ENCODE results near the gene POLQ. TPM values are rescaled to one million over a fixed set of nuclear protein-coding genes. Genes with fewer than 3 reads are reported as not detected.

Gene POLQ
- total and polyA plus RNA-seq, 2 donors (not counting 3 experiments of a cell fraction or from before 2014, with no cell fraction given) = 1.8 to 10.8 TPM

GRCh38 chr3:121493431-121493830 is 52.4 kb downstream of the POLQ start:
- FAIRE-seq = no peak
- no peak overlapping the region for H3K9ac ChIP-seq (replicated peaks; ENCODE audit: extremely low read depth, insufficient read depth, low read length)
- H3K9me1 ChIP-seq (replicated peaks; ENCODE audit: control insufficient read depth, extremely low read depth, insufficient read depth, low read length) = no peaks in the 10 kb centered on the region
- H3K9me3 ChIP-seq (replicated peaks; ENCODE audit: control insufficient read depth, insufficient read depth, low read length) = no peaks in the 10 kb centered on the region
- H3K27ac ChIP-seq (ENCODE audit: insufficient read depth, low read depth, low read length) = no peak overlapping the region
- dilution Hi-C loops (cut with MboI; ENCODE audit: extremely low pct_ligation_motif_present, low sequenced_read_pairs) = no loop called here
- POLR2A ChIA-PET = no interaction called here
- H2AFZ ChIP-seq (ENCODE audit: low read depth, low read length) = no peak overlapping the region
- intact Hi-C loops (cut with micrococcal nuclease) = no loop called here
- no peak for DNase-seq (ENCODE audit: low read depth, low spot score)
- no peaks in the 10 kb centered on the region for H4K20me1 ChIP-seq (replicated peaks; ENCODE audit: control insufficient read depth, extremely low read depth, insufficient read depth, low read length)
- CTCF ChIA-PET = no interaction called here
- H3K4me3 ChIP-seq (replicated peaks in 1 of 3; ENCODE audit: insufficient read depth in 1 of 3, low read depth in 1 of 3, low read length in 3 of 3) = no peak overlapping the region
- H3K27me3 ChIP-seq (ENCODE audit: control insufficient read depth in 2 of 2, insufficient read depth in 2 of 2, low read length in 2 of 2) = no peaks in the 10 kb centered on the region
- peaks cover 0 to 2% of the 10 kb centered on the region in 2 experiments for H3K36me3 ChIP-seq (ENCODE audit: control insufficient read depth in 2 of 2, extremely low read depth in 1 of 2, insufficient read depth in 2 of 2, low read length in 2 of 2)
- TF ChIP-seq FOS (IDR thresholded peaks at IDR 0.05; ENCODE audit: borderline replicate concordance, insufficient read depth, low read length) (no peak), EZH2 (IDR thresholded peaks at IDR 0.05; ENCODE audit: borderline replicate concordance, low read depth, low read length, severe bottlenecking) (no peak), MYC (IDR thresholded peaks at IDR 0.05; ENCODE audit: low read depth, low read length) (no peak)
- no TSS peak for BruUV-seq (replicated peaks)
- no peaks in the 10 kb centered on the region for H3K4me1 ChIP-seq (ENCODE audit: control insufficient read depth, extremely low read depth, insufficient read depth, low read length)
- no peaks in the 10 kb centered on the region for H3K79me2 ChIP-seq (ENCODE audit: control insufficient read depth, insufficient read depth, low read length)
- H3K4me2 ChIP-seq (ENCODE audit: insufficient read depth, low read length) = no peak overlapping the region

GRCh38 chr3:121491683-121492320 is 54.0 kb downstream of the POLQ start:
- no peak overlapping the region for H3K4me2 ChIP-seq (ENCODE audit: insufficient read depth, low read length)
- peaks cover 0 to 2% of the 10 kb centered on the region in 2 experiments for H3K36me3 ChIP-seq (ENCODE audit: control insufficient read depth in 2 of 2, extremely low read depth in 1 of 2, insufficient read depth in 2 of 2, low read length in 2 of 2)
- no peak for FAIRE-seq
- no peak for TF ChIP-seq MYC (IDR thresholded peaks at IDR 0.05; ENCODE audit: low read depth, low read length)
- no peak for TF ChIP-seq EZH2 (IDR thresholded peaks at IDR 0.05; ENCODE audit: borderline replicate concordance, low read depth, low read length, severe bottlenecking)
- no peak for TF ChIP-seq POLR2AphosphoS5 (IDR thresholded peaks at IDR 0.05; ENCODE audit: insufficient read depth, low read depth, low read length)
- no peak for TF ChIP-seq JUN (IDR thresholded peaks at IDR 0.05; ENCODE audit: borderline replicate concordance, insufficient read depth, insufficient read length, low read depth)
- no peak for TF ChIP-seq MAX (IDR thresholded peaks at IDR 0.05; ENCODE audit: insufficient read depth, insufficient read length)
- no peak for TF ChIP-seq CTCF (IDR thresholded peaks at IDR 0.05; ENCODE audit: extremely low read depth in 1 of 2, insufficient read depth in 1 of 2, low read depth in 1 of 2, low read length in 2 of 2)
- TF ChIP-seq GATA2 (IDR thresholded peaks at IDR 0.05; ENCODE audit: insufficient read depth, insufficient read length, low read depth, low read length) = no peak
- TF ChIP-seq FOS (IDR thresholded peaks at IDR 0.05; ENCODE audit: borderline replicate concordance, insufficient read depth, low read length) = no peak
- no peak for TF ChIP-seq POLR2A (IDR thresholded peaks at IDR 0.05; ENCODE audit: low read depth, low read length)
- no peaks in the 10 kb centered on the region for H3K4me1 ChIP-seq (ENCODE audit: control insufficient read depth, extremely low read depth, insufficient read depth, low read length)
- H3K9ac ChIP-seq (replicated peaks; ENCODE audit: extremely low read depth, insufficient read depth, low read length) = no peak overlapping the region
- no peak overlapping the region for H2AFZ ChIP-seq (ENCODE audit: low read depth, low read length)
- no peaks in the 10 kb centered on the region for H4K20me1 ChIP-seq (replicated peaks; ENCODE audit: control insufficient read depth, extremely low read depth, insufficient read depth, low read length)
- no peak for DNase-seq (ENCODE audit: low read depth, low spot score)
- ChIA-PET CTCF (interaction anchor here (0.6 kb wide), 1 partner anchor 417 kb away, joined by 3 read pairs; no protein-coding TSS in a partner anchor), POLR2A (no interaction called here)
- no peak overlapping the region for H3K4me3 ChIP-seq (replicated peaks in 1 of 3; ENCODE audit: insufficient read depth in 1 of 3, low read depth in 1 of 3, low read length in 3 of 3)
- no peaks in the 10 kb centered on the region for H3K79me2 ChIP-seq (ENCODE audit: control insufficient read depth, insufficient read depth, low read length)
- H3K9me1 ChIP-seq (replicated peaks; ENCODE audit: control insufficient read depth, extremely low read depth, insufficient read depth, low read length) = no peaks in the 10 kb centered on the region
- no peaks in the 10 kb centered on the region for H3K27me3 ChIP-seq (ENCODE audit: control insufficient read depth in 2 of 2, insufficient read depth in 2 of 2, low read length in 2 of 2)
- no peaks in the 10 kb centered on the region for H3K9me3 ChIP-seq (replicated peaks; ENCODE audit: control insufficient read depth, insufficient read depth, low read length)
- no peak overlapping the region for H3K27ac ChIP-seq (ENCODE audit: insufficient read depth, low read depth, low read length)
- BruUV-seq (replicated peaks) = no TSS peak
- dilution Hi-C loops (cut with MboI; ENCODE audit: extremely low pct_ligation_motif_present, low sequenced_read_pairs) = no loop called here
- intact Hi-C loops (cut with micrococcal nuclease) = no loop called here

All from endothelial cell of umbilical vein (primary cell).